B cell (primary cell): ENCODE measurements around the gene TUBA4A.

Source experiments
- EZH2 ChIP-seq: IDR thresholded peaks from 2 replicates; pipeline ENCODE4 v1.6.1; 2012; ENCODE audit warnings: borderline replicate concordance, low read depth, mild to moderate bottlenecking, moderate library complexity, low read length; ENCODE audit not compliant: insufficient read depth, poor library complexity, severe bottlenecking
- TF ChIP-seq, protein P1 (sequence below): fragments of 200-600 bp; IDR thresholded peaks from one replicate; pipeline ENCODE4 v1.8.0; 2022; ENCODE audit warnings: antibody characterized with exemption, mild to moderate bottlenecking

- TF ChIP-seq, protein P1, sequence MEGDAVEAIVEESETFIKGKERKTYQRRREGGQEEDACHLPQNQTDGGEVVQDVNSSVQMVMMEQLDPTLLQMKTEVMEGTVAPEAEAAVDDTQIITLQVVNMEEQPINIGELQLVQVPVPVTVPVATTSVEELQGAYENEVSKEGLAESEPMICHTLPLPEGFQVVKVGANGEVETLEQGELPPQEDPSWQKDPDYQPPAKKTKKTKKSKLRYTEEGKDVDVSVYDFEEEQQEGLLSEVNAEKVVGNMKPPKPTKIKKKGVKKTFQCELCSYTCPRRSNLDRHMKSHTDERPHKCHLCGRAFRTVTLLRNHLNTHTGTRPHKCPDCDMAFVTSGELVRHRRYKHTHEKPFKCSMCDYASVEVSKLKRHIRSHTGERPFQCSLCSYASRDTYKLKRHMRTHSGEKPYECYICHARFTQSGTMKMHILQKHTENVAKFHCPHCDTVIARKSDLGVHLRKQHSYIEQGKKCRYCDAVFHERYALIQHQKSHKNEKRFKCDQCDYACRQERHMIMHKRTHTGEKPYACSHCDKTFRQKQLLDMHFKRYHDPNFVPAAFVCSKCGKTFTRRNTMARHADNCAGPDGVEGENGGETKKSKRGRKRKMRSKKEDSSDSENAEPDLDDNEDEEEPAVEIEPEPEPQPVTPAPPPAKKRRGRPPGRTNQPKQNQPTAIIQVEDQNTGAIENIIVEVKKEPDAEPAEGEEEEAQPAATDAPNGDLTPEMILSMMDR: no peak
- no peak for TF ChIP-seq EZH2
Measured at GRCh38 chr2:219221957-219222518, 31.7 kb downstream of the TUBA4A start.
